DOHH2 (cell line): ENCODE data around the gene OR9Q1.

Experiments
- CTCF ChIP-seq: fragments of 200-600 bp; sonication (generic); IDR thresholded peaks from one replicate; pipeline ENCODE4 v1.5.1; 2014; ENCODE audit warnings: antibody characterized with exemption, mild to moderate bottlenecking, low read depth, low read length; ENCODE audit not compliant: poor library complexity, severe bottlenecking
- EZH2phosphoT487 ChIP-seq: fragments of 200-600 bp; sonication (generic); IDR thresholded peaks from 2 replicates; pipeline ENCODE4 v1.6.1; 2017; ENCODE audit warnings: borderline replicate concordance, mild to moderate bottlenecking, antibody characterized with exemption, low read length, moderate library complexity, mixed read lengths

DNA sequence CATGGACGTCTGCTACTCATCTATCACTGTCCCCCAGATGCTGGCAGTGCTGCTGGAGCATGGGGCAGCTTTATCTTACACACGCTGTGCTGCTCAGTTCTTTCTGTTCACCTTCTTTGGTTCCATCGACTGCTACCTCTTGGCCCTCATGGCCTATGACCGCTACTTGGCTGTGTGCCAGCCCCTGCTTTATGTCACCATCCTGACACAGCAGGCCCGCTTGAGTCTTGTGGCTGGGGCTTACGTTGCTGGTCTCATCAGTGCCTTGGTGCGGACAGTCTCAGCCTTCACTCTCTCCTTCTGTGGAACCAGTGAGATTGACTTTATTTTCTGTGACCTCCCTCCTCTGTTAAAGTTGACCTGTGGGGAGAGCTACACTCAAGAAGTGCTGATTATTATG is 156.0 kb downstream of the OR9Q1 start:
- TF ChIP-seq CTCF (no peak), EZH2phosphoT487 (no peak)
